ENCODE measurements around the gene MESD. TPM values are rescaled to one million over a fixed set of nuclear protein-coding genes. Genes with fewer than 3 reads are reported as not detected.

MESD gene
- total RNA-seq, 1 experiment from 2014 or later, result 21.9 TPM

DNA sequence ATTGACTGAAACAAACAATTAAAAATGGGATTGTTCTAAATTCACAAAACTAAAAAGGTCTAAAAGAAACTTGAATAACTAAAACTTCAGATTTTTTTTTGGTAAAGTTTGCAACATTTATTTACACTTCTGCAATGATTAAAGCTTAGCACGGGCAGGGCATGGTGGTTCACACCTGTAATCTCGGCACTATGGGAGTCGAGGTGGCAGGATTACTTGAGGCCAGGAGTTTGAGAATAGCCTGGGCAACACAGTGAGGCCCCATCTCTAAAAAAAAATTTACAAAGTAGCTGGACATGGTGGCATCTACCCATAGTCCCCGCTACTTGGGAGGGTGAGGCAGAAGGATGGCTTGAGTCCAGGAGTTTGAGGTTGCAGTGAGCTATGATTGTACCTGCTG, 42.7 kb upstream of the MESD start:
- BruUV-seq (replicated peaks), result no TSS peak
- no peaks in the 10 kb centered on the region for H3K79me2 ChIP-seq (ENCODE audit: low read depth)
- ChIA-PET CTCF (no interaction called here), POLR2A (ENCODE audit: unreplicated experiment) (no interaction called here)
- no peaks in the 10 kb centered on the region for H4K20me1 ChIP-seq (ENCODE audit: insufficient read depth)
- no peak overlapping the region for H3K4me3 ChIP-seq
- peaks cover 11% of the 10 kb centered on the region; the same call in 1 of the 2 replicates for H3K4me1 ChIP-seq (replicated peaks; ENCODE audit: insufficient read depth)
- H3K9me3 ChIP-seq (ENCODE audit: insufficient read depth, low read depth), result peaks cover 22% of the 10 kb centered on the region; the same call in 1 of the 2 replicates
- H3K27me3 ChIP-seq (ENCODE audit: insufficient read depth, low read depth), result no peaks in the 10 kb centered on the region
- H2AFZ ChIP-seq, result no peak overlapping the region
- DNase-seq, result no peak
- H3K9me2 ChIP-seq (ENCODE audit: insufficient read depth), result no peaks in the 10 kb centered on the region
- H3F3A ChIP-seq (ENCODE audit: insufficient read depth, low read depth), result peaks cover 6% of the 10 kb centered on the region; the same call in 1 of the 2 replicates
- no peak for TF ChIP-seq EZH2 (IDR thresholded peaks at IDR 0.05; ENCODE audit: low read depth)
- TF ChIP-seq, protein P1, sequence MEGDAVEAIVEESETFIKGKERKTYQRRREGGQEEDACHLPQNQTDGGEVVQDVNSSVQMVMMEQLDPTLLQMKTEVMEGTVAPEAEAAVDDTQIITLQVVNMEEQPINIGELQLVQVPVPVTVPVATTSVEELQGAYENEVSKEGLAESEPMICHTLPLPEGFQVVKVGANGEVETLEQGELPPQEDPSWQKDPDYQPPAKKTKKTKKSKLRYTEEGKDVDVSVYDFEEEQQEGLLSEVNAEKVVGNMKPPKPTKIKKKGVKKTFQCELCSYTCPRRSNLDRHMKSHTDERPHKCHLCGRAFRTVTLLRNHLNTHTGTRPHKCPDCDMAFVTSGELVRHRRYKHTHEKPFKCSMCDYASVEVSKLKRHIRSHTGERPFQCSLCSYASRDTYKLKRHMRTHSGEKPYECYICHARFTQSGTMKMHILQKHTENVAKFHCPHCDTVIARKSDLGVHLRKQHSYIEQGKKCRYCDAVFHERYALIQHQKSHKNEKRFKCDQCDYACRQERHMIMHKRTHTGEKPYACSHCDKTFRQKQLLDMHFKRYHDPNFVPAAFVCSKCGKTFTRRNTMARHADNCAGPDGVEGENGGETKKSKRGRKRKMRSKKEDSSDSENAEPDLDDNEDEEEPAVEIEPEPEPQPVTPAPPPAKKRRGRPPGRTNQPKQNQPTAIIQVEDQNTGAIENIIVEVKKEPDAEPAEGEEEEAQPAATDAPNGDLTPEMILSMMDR (conservative IDR thresholded peaks at IDR 0.05), result no peak
- intact Hi-C loops (cut with micrococcal nuclease; ENCODE audit: unreplicated experiment), result no loop called here
- H3K27ac ChIP-seq, result no peak overlapping the region
- no peaks in the 10 kb centered on the region; the same call in 1 of the 2 replicates for H3K36me3 ChIP-seq (ENCODE audit: low read depth)
- H3K4me2 ChIP-seq, result no peak overlapping the region

DNA sequence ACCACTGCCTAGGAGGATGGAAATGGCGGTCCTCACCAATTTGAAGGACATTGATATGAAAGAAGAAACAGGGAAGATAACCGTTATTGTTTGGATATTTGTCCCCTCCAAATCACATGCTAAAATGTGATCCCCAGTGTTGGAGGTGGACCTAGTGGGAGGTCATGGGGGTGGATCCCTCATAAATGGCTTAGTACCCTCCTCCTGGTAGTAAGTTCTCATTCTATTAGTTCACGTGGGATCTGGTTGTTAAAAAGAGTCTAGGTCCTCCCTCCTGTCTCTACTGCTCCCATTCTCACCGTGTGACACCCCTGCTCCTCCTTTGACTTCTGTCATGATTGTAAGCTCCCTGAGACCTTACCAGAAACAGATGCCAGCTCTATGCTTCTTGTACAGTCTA, 41.6 kb upstream of the MESD start:
- H3K9me2 ChIP-seq (ENCODE audit: insufficient read depth), result no peaks in the 10 kb centered on the region
- H3K4me3 ChIP-seq, result no peak overlapping the region
- ChIA-PET CTCF (interaction anchor here (0.6 kb wide), 2 partner anchors 326 to 942 kb away, joined by 3 to 8 read pairs; no protein-coding TSS in a partner anchor), POLR2A (ENCODE audit: unreplicated experiment) (no interaction called here)
- H3K79me2 ChIP-seq (ENCODE audit: low read depth), result no peaks in the 10 kb centered on the region
- peaks cover 22% of the 10 kb centered on the region; the same call in 1 of the 2 replicates for H3K9me3 ChIP-seq (ENCODE audit: insufficient read depth, low read depth)
- no peaks in the 10 kb centered on the region for H4K20me1 ChIP-seq (ENCODE audit: insufficient read depth)
- H3F3A ChIP-seq (ENCODE audit: insufficient read depth, low read depth), result peaks cover 6% of the 10 kb centered on the region; the same call in 1 of the 2 replicates
- no peak for DNase-seq
- no peak overlapping the region for H2AFZ ChIP-seq
- H3K27ac ChIP-seq, result no peak overlapping the region
- no TSS peak for BruUV-seq (replicated peaks)
- H3K36me3 ChIP-seq (ENCODE audit: low read depth), result no peaks in the 10 kb centered on the region; the same call in 1 of the 2 replicates
- H3K27me3 ChIP-seq (ENCODE audit: insufficient read depth, low read depth), result no peaks in the 10 kb centered on the region
- TF ChIP-seq, protein P1 (conservative IDR thresholded peaks at IDR 0.05), result no peak
- intact Hi-C loops (cut with micrococcal nuclease; ENCODE audit: unreplicated experiment), result no loop called here
- no peak overlapping the region for H3K4me2 ChIP-seq
- peaks cover 11% of the 10 kb centered on the region; the same call in 1 of the 2 replicates for H3K4me1 ChIP-seq (replicated peaks; ENCODE audit: insufficient read depth)

DNA sequence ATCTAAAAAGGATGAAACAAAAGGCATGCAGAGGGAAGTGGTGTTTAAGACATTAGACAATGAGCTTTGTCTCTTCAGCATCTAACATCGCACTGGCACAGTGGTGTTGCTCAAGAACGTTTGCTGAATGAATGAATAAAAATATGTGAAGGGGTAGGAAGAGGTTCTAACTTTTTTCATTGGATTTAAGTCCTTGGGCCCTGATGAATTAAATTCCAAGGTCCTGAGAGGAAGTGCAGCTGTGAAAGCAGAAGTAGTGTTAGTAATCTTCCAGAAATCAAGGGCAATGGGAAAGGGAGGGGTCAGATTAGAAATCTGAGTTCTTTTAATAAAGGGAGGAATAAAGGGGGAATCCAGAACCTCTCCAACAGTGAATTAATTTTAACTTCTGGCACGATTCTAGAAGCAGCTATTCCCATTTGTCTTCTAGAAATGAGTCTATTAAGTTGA, 40.7 kb upstream of the MESD start:
- CTCF ChIA-PET, result no interaction called here
- 0 out of 2 replicates have a peak overlapping the region, but pooled peaks have one; percentile 57 for H3K27ac ChIP-seq
- no TSS peak for BruUV-seq (replicated peaks)
- intact Hi-C loops (cut with micrococcal nuclease; ENCODE audit: unreplicated experiment), result no loop called here
- H3K79me2 ChIP-seq (ENCODE audit: low read depth), result no peaks in the 10 kb centered on the region
- POLR2A ChIA-PET (ENCODE audit: unreplicated experiment), result interaction anchor here (0.7 kb wide), 1 partner anchor 1817 kb away, joined by 4 read pairs; no protein-coding TSS in a partner anchor
- no peaks in the 10 kb centered on the region for H3K27me3 ChIP-seq (ENCODE audit: insufficient read depth, low read depth)
- no peaks in the 10 kb centered on the region for H3K9me2 ChIP-seq (ENCODE audit: insufficient read depth)
- H2AFZ ChIP-seq, result no peak overlapping the region
- no peak overlapping the region for H3K4me3 ChIP-seq
- H3K4me1 ChIP-seq (replicated peaks; ENCODE audit: insufficient read depth), result peaks cover 11% of the 10 kb centered on the region; the same call in 1 of the 2 replicates
- peaks cover 22% of the 10 kb centered on the region; the same call in 1 of the 2 replicates for H3K9me3 ChIP-seq (ENCODE audit: insufficient read depth, low read depth)
- no peak for TF ChIP-seq EZH2 (IDR thresholded peaks at IDR 0.05; ENCODE audit: low read depth)
- TF ChIP-seq, protein P1 (conservative IDR thresholded peaks at IDR 0.05), result no peak
- DNase-seq, result no peak
- peaks cover 6% of the 10 kb centered on the region; the same call in 1 of the 2 replicates for H3F3A ChIP-seq (ENCODE audit: insufficient read depth, low read depth)
- no peaks in the 10 kb centered on the region for H4K20me1 ChIP-seq (ENCODE audit: insufficient read depth)
- no peaks in the 10 kb centered on the region; the same call in 1 of the 2 replicates for H3K36me3 ChIP-seq (ENCODE audit: low read depth)
- H3K4me2 ChIP-seq, result no peak overlapping the region

Data from PC-9 (cell line).